ENCODE measurements around the gene RPS6KB2.

The RPS6KB2 gene

GRCh38 chr11:67405196-67405567 is 23.1 kb upstream of the RPS6KB2 start:
- CTCF ChIA-PET: no interaction called here

GRCh38 chr11:67405688-67406339 is 22.5 kb upstream of the RPS6KB2 start:
- no peak for DNase-seq (ENCODE audit: extremely low spot score)
- ChIA-PET CTCF (no interaction called here), POLR2A (no interaction called here)
- TF ChIP-seq FOXM1 (IDR thresholded peaks at IDR 0.05; ENCODE audit: borderline replicate concordance) (no peak), L3MBTL2 (conservative IDR thresholded peaks at IDR 0.05) (no peak), NFRKB (IDR thresholded peaks at IDR 0.05) (no peak), CTBP1 (IDR thresholded peaks at IDR 0.05; ENCODE audit: borderline replicate concordance) (no peak), HDGF (IDR thresholded peaks at IDR 0.05; ENCODE audit: borderline replicate concordance) (no peak), ZNF384 (IDR thresholded peaks at IDR 0.05) (no peak), FOXK2 (IDR thresholded peaks at IDR 0.05) (no peak), SP1 (IDR thresholded peaks at IDR 0.05) (no peak), SUZ12 (IDR thresholded peaks at IDR 0.05) (no peak), BHLHE40 (IDR thresholded peaks at IDR 0.05; ENCODE audit: borderline replicate concordance) (no peak), PKNOX1 (IDR thresholded peaks at IDR 0.05) (no peak), ELF4 (IDR thresholded peaks at IDR 0.05) (no peak)

More at GRCh38 chr11:67405196-67405567, 23.1 kb upstream of the RPS6KB2 start:
- POLR2A ChIA-PET: interaction anchor here (1.3 kb wide), 1 partner anchor 13 kb away, joined by 4 read pairs; no protein-coding TSS in a partner anchor
- DNase-seq (ENCODE audit: extremely low spot score): no peak
- TF ChIP-seq BHLHE40 (IDR thresholded peaks at IDR 0.05; ENCODE audit: borderline replicate concordance) (no peak), FOXM1 (IDR thresholded peaks at IDR 0.05; ENCODE audit: borderline replicate concordance) (no peak), NFRKB (IDR thresholded peaks at IDR 0.05) (no peak), ARNT (IDR thresholded peaks at IDR 0.05) (no peak), LEF1 (IDR thresholded peaks at IDR 0.05; ENCODE audit: borderline replicate concordance) (no peak), ELF4 (IDR thresholded peaks at IDR 0.05) (no peak), ZNF384 (IDR thresholded peaks at IDR 0.05) (no peak), PKNOX1 (IDR thresholded peaks at IDR 0.05) (no peak)

- no peak for DNase-seq (ENCODE audit: extremely low spot score)
- CTCF ChIA-PET: interaction anchor here (1.0 kb wide), 1 partner anchor 62 kb away, joined by 3 read pairs; the partner anchor contains the start of gene TMEM134
- no peak for TF ChIP-seq FOXM1 (IDR thresholded peaks at IDR 0.05; ENCODE audit: borderline replicate concordance)
- TF ChIP-seq FOXA1 (IDR thresholded peaks at IDR 0.05): no peak
- TF ChIP-seq ZNF384 (IDR thresholded peaks at IDR 0.05): no peak
- POLR2A ChIA-PET: interaction anchor here (1.6 kb wide), 1 partner anchor 15 kb away, joined by 7 read pairs; the partner anchor contains the start of gene RAD9A
Measured at GRCh38 chr11:67406420-67406968, 21.8 kb upstream of the RPS6KB2 start.

GRCh38 chr11:67406969-67407687 is 21.2 kb upstream of the RPS6KB2 start:
- DNase-seq (ENCODE audit: extremely low spot score): no peak
- no peak for TF ChIP-seq L3MBTL2 (conservative IDR thresholded peaks at IDR 0.05)
- no peak for TF ChIP-seq FOXK2 (IDR thresholded peaks at IDR 0.05)
- no peak for TF ChIP-seq ARNT (IDR thresholded peaks at IDR 0.05)
- no peak for TF ChIP-seq ELF4 (IDR thresholded peaks at IDR 0.05)
- no peak for TF ChIP-seq SP1 (IDR thresholded peaks at IDR 0.05)
- no peak for TF ChIP-seq PKNOX1 (IDR thresholded peaks at IDR 0.05)
- no peak for TF ChIP-seq FOXM1 (IDR thresholded peaks at IDR 0.05; ENCODE audit: borderline replicate concordance)
- TF ChIP-seq FOXA1 (IDR thresholded peaks at IDR 0.05): no peak
- TF ChIP-seq LEF1 (IDR thresholded peaks at IDR 0.05; ENCODE audit: borderline replicate concordance): no peak
- TF ChIP-seq SUZ12 (IDR thresholded peaks at IDR 0.05): no peak
- TF ChIP-seq TARDBP (IDR thresholded peaks at IDR 0.05): no peak
- TF ChIP-seq NFRKB (IDR thresholded peaks at IDR 0.05): no peak
- TF ChIP-seq ZNF384 (IDR thresholded peaks at IDR 0.05): no peak
- no peak for TF ChIP-seq BHLHE40 (IDR thresholded peaks at IDR 0.05; ENCODE audit: borderline replicate concordance)
- no peak for TF ChIP-seq CTBP1 (IDR thresholded peaks at IDR 0.05; ENCODE audit: borderline replicate concordance)
- no peak for TF ChIP-seq HDGF (IDR thresholded peaks at IDR 0.05; ENCODE audit: borderline replicate concordance)
- CTCF ChIA-PET: interaction anchor here (1.0 to 1.2 kb wide), 2 partner anchors 14 to 61 kb away, joined by 3 to 4 read pairs; partner anchors contain the start of gene TMEM134
- POLR2A ChIA-PET: interaction anchor here (1.6 to 1.9 kb wide), 2 partner anchors 13 to 16 kb away, joined by 6 to 7 read pairs; partner anchors contain the start of gene RAD9A

GRCh38 chr11:67407688-67408163 is 20.6 kb upstream of the RPS6KB2 start:
- TF ChIP-seq FOXK2 (IDR thresholded peaks at IDR 0.05) (no peak), FOXA1 (IDR thresholded peaks at IDR 0.05) (no peak), CTBP1 (IDR thresholded peaks at IDR 0.05; ENCODE audit: borderline replicate concordance) (no peak), FOXM1 (IDR thresholded peaks at IDR 0.05; ENCODE audit: borderline replicate concordance) (no peak), SUZ12 (IDR thresholded peaks at IDR 0.05) (no peak), TARDBP (IDR thresholded peaks at IDR 0.05) (no peak), LEF1 (IDR thresholded peaks at IDR 0.05; ENCODE audit: borderline replicate concordance) (no peak), NFRKB (IDR thresholded peaks at IDR 0.05) (no peak)
- ChIA-PET CTCF (interaction anchor here (1.0 to 1.2 kb wide), 2 partner anchors 13 to 61 kb away, joined by 3 to 4 read pairs; partner anchors contain the start of gene TMEM134), POLR2A (interaction anchor here (1.6 to 1.9 kb wide), 2 partner anchors 12 to 16 kb away, joined by 6 to 7 read pairs; partner anchors contain the start of gene RAD9A)
- DNase-seq (ENCODE audit: extremely low spot score): no peak
